GM12878 (cell line): Measurements from ENCODE around the gene SHANK1. TPM values are rescaled to one million over a fixed set of nuclear protein-coding genes. Genes with fewer than 3 reads are reported as not detected.

ENCODE experiments used
- ATAC-seq: fragments of 200-7000 bp; cut with Tn5 transposase; 3 replicates; pipeline ENCODE4 v1.9.1; 2020; ENCODE audit warnings: mild to moderate bottlenecking, moderate library complexity
- BruUV-seq: library from RNA; stranded (reverse); fragments of 400-500 nt; replicated peaks from 2 replicates; lab custom pipeline; 2021; lab: Mats Ljungman, UMichigan
- CTCF ChIA-PET: fragments of 300-600 bp; sonication (Branson Sonifier 250); formaldehyde crosslinking; extraction: SDS; loops from one replicate; lab custom pipeline; 2021; ENCODE audit warnings: inconsistent platforms; lab: Yijun Ruan, JAX
- POLR2A ChIA-PET: fragments of 350-600 bp; formaldehyde crosslinking; extraction: SDS; loops from one replicate; lab custom pipeline; 2021; ENCODE audit warnings: inconsistent platforms; lab: Charles Lee
- RAD21 ChIA-PET: fragments of 300-600 bp; sonication (Branson Sonifier 250); formaldehyde crosslinking; loops from one replicate; lab custom pipeline; 2023; ENCODE audit warnings: antibody characterized with exemption; ENCODE audit not compliant: unreplicated experiment; lab: Charles Lee
- SMC1A ChIA-PET: fragments of 300-600 bp; sonication (Branson Sonifier 250); formaldehyde crosslinking; loops from one replicate; lab custom pipeline; 2023; ENCODE audit not compliant: unreplicated experiment, uncharacterized antibody; lab: Charles Lee
- DNase-seq: peaks from one replicate; pipeline ENCODE4 v3.0.0-alpha.2; 2011; ENCODE audit warnings: low read depth, low spot score
- FAIRE-seq: peaks from 3 replicates; lab custom pipeline; 2011; peaks lifted over from hg19 to GRCh38; lab: Jason Lieb, UNC
- H2AFZ ChIP-seq: 2 replicates; pipeline ENCODE4 v1.6.0; 2011; ENCODE audit warnings: low read depth, low read length, control low read depth; ENCODE audit not compliant: control insufficient read depth
- H3K27ac ChIP-seq: 2 replicates; pipeline ENCODE4 v1.5.1; 2011; ENCODE audit warnings: control low read depth; ENCODE audit not compliant: control insufficient read depth, insufficient read depth
- H3K27me3 ChIP-seq, 2 experiments: replicated peaks in 1 of 2; 2 replicates each; pipeline versions ENCODE4 v1.6.0 to v1.6.1; 2011; ENCODE audit warnings: low read length in 1 of 2; ENCODE audit not compliant: control insufficient read depth in 2 of 2, insufficient read depth in 2 of 2
- H3K36me3 ChIP-seq, 2 experiments: 2 replicates each; pipeline ENCODE4 v1.5.1; 2011; ENCODE audit warnings: low read length in 1 of 2; ENCODE audit not compliant: control insufficient read depth in 2 of 2, insufficient read depth in 2 of 2
- H3K4me1 ChIP-seq: 2 replicates; pipeline ENCODE4 v1.6.1; 2011; ENCODE audit warnings: mild to moderate bottlenecking, low read length, moderate library complexity, mixed read lengths; ENCODE audit not compliant: control insufficient read depth, insufficient read depth
- H3K4me2 ChIP-seq: 2 replicates; pipeline ENCODE4 v1.6.0; 2011; ENCODE audit warnings: control low read depth; ENCODE audit not compliant: control insufficient read depth, insufficient read depth
- H3K4me3 ChIP-seq: fragments of 200-600 bp; sonication (generic); 2 replicates; pipeline ENCODE4 v1.5.1; 2016
- H3K79me2 ChIP-seq: 2 replicates; pipeline ENCODE4 v1.6.0; 2011; ENCODE audit warnings: low read length; ENCODE audit not compliant: control insufficient read depth, insufficient read depth
- H3K9ac ChIP-seq: 2 replicates; pipeline ENCODE4 v1.8.0; 2011; ENCODE audit warnings: low read length, control low read depth, mixed read lengths; ENCODE audit not compliant: control insufficient read depth, insufficient read depth
- H3K9me3 ChIP-seq: replicated peaks from 3 replicates; pipeline ENCODE4 v1.5.1; 2011; ENCODE audit warnings: mild to moderate bottlenecking, low read length; ENCODE audit not compliant: control insufficient read depth, insufficient read depth
- H4K20me1 ChIP-seq: 2 replicates; pipeline ENCODE4 v1.6.0; 2011; ENCODE audit not compliant: control insufficient read depth, insufficient read depth
- CEBPB ChIP-seq, 2 experiments: fragments of 150-350 bp in 1 of 2; IDR thresholded peaks; 2 replicates each; pipeline ENCODE4 v1.6.1; 2012 to 2014; ENCODE audit warnings: low read depth in 2 of 2, low read length in 2 of 2, borderline replicate concordance in 1 of 2, inconsistent platforms in 1 of 2
- NFIC ChIP-seq: IDR thresholded peaks from 2 replicates; pipeline ENCODE4 v1.6.1; 2012; ENCODE audit warnings: low read depth, mild to moderate bottlenecking, inconsistent platforms, low read length, moderate library complexity
- PAX8 ChIP-seq: fragments of 450-650 bp; IDR thresholded peaks from 2 replicates; pipeline ENCODE4 v1.6.1; 2017; ENCODE audit warnings: mild to moderate bottlenecking, moderate library complexity
- POU2F2 ChIP-seq: IDR thresholded peaks from 3 replicates; pipeline ENCODE4 v1.6.1; 2011; ENCODE audit warnings: low read depth, mild to moderate bottlenecking, low read length, borderline replicate concordance
- RUNX3 ChIP-seq: IDR thresholded peaks from 2 replicates; pipeline ENCODE4 v1.6.1; 2012; ENCODE audit warnings: low read length, inconsistent platforms
- STAT3 ChIP-seq: IDR thresholded peaks from 2 replicates; pipeline ENCODE4 v1.6.1; 2011; ENCODE audit warnings: low read depth, low read length, improper control_type of control experiment
- TCF3 ChIP-seq: IDR thresholded peaks from 2 replicates; pipeline ENCODE4 v1.6.1; 2012; ENCODE audit warnings: low read depth, mild to moderate bottlenecking, low read length, borderline replicate concordance; ENCODE audit not compliant: insufficient read depth
- ZSCAN29 ChIP-seq: fragments of 450-650 bp; IDR thresholded peaks from 2 replicates; pipeline ENCODE4 v1.6.1; 2017; ENCODE audit warnings: mild to moderate bottlenecking, moderate library complexity
- WGBS: methylation state at CpG from one replicate; pipeline ENCODE4 v1.1.6; 2016; ENCODE audit warnings: low lambda C conversion rate; ENCODE audit not compliant: insufficient replicate concordance, insufficient coverage; ENCODE audit errors: missing lambda C conversion rate; 5-methylcytosine and 5-hydroxymethylcytosine counted together
- in situ Hi-C: fragments of 300-500 bp; cut with MboI; formaldehyde crosslinking; loops from 9 replicates; pipeline ENCODE4 v1.14.3; 2018; ENCODE audit warnings: mixed read lengths
- intact Hi-C: fragments of 100-400 bp; cut with micrococcal nuclease; formaldehyde crosslinking; loops from one replicate; pipeline ENCODE4 v1.14.2; 2022; ENCODE audit not compliant: unreplicated experiment
- polyA plus RNA-seq, 11 experiments: library from polyadenylated mRNA; depleted of rRNA in 4 of 11; unstranded in 6 of 11; stranded (reverse) in 5 of 11; fragments of >200 nt; fragmentation: Nextera tagmentation in 4 of 11; fragmentation: Illumina TruSeq in 1 of 11; extraction: Ambion mirVana in 4 of 11; extraction: Trizol in 1 of 11; gene quantifications; 1 replicate in 1 of 11; 2 replicates in 10 of 11; pipeline versions ENCODE4 v1.2.1 to v1.2.3, GENCODE V29; 2011 to 2016; ENCODE audit warnings: inconsistent platforms in 2 of 11, missing spikeins in 2 of 11, low read depth in 1 of 11
- total RNA-seq, 4 experiments: library from RNA; depleted of rRNA in 3 of 4; stranded (reverse); fragments of >200 nt in 3 of 4; fragmentation: Illumina TruSeq in 1 of 4; extraction: Trizol in 1 of 4; gene quantifications; 2 replicates each; pipeline versions ENCODE4 v1.2.1 to v1.2.3, GENCODE V29; 2013 to 2021
- TF ChIP-seq, protein P1 (sequence below): IDR thresholded peaks from 2 replicates; pipeline ENCODE4 v1.6.1; 2012; ENCODE audit warnings: improper control_type of control experiment, low read depth, low read length; ENCODE audit not compliant: insufficient replicate concordance
- TF ChIP-seq, protein P2 (sequence below): IDR thresholded peaks from 2 replicates; pipeline ENCODE4 v1.6.1; 2011; ENCODE audit warnings: low read depth, low read length, improper control_type of control experiment, borderline replicate concordance
- TF ChIP-seq, protein P3 (sequence below): fragments of 450-650 bp; IDR thresholded peaks from 2 replicates; pipeline ENCODE4 v1.6.1; 2018; ENCODE audit warnings: borderline replicate concordance, mild to moderate bottlenecking; ENCODE audit not compliant: partially characterized antibody

Gene SHANK1
- total and polyA plus RNA-seq, 10 of the 15 experiments (the other 5 are each of a cell fraction or from before 2014, with no cell fraction given) = not detected

DNA sequence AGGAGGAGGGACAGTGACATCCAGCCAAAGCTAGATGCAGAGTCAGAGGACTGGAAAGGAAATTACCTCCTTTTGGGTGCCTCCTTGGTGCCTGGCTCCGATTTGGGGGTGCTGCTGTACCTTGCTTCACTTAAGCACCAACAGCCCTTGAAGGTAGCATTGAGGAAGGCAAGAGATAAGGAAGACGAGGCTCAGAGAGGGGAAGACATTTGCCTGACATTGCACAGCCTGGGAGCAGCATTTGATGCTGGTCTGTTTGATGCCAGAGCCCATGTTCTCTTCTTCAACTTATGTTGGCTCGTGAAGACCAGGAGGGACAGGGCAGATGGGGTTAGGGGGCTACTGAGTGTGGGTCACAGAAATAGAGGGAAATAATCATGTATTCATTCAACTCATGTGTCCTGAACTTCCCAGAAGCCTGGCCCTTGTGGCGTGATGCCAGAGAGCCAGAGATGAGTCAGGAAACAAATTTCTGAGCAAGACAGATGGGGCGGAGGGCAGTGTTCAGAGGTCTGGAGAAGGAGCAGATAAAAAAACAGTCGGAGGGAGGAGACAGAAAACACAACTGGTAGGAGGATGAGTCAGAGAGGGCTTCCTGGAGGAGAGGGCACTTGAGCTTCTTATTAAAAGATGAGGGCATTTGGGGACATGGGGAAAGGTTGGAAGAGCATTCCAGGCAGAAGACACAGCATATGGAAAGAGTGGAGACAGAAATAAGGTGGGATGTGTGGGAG is 73.4 kb downstream of the SHANK1 start:
- 8% methylated on average over 6 of the region's 6 CpGs for WGBS
- Histone ChIP-seq H3K9me3 (no peaks in the 10 kb centered on the region), H3K4me3 (no peak overlapping the region), H3K27ac (no peak overlapping the region), H3K36me3 (no peaks in the 10 kb centered on the region), H2AFZ (no peak overlapping the region), H3K27me3 (no peaks in the 10 kb centered on the region; a peak in 1 of 4 replicates), H3K79me2 (no peaks in the 10 kb centered on the region), H3K4me2 (no peak overlapping the region), H4K20me1 (no peaks in the 10 kb centered on the region), H3K9ac (no peak overlapping the region), H3K4me1 (no peaks in the 10 kb centered on the region)
- ChIA-PET RAD21 (no interaction called here), POLR2A (no interaction called here), SMC1A (no interaction called here), CTCF (interaction anchor here (0.6 to 2.2 kb wide), 2 partner anchors 109 to 510 kb away, joined by 3 to 7 read pairs; no protein-coding TSS in a partner anchor)
- FAIRE-seq = no peak
- ATAC-seq = no peak
- in situ Hi-C loops = no loop called here
- BruUV-seq = no TSS peak
- intact Hi-C loops = no loop called here
- DNase-seq = no peak
- no peak for TF ChIP-seq PAX8
- TF ChIP-seq, protein P1, sequence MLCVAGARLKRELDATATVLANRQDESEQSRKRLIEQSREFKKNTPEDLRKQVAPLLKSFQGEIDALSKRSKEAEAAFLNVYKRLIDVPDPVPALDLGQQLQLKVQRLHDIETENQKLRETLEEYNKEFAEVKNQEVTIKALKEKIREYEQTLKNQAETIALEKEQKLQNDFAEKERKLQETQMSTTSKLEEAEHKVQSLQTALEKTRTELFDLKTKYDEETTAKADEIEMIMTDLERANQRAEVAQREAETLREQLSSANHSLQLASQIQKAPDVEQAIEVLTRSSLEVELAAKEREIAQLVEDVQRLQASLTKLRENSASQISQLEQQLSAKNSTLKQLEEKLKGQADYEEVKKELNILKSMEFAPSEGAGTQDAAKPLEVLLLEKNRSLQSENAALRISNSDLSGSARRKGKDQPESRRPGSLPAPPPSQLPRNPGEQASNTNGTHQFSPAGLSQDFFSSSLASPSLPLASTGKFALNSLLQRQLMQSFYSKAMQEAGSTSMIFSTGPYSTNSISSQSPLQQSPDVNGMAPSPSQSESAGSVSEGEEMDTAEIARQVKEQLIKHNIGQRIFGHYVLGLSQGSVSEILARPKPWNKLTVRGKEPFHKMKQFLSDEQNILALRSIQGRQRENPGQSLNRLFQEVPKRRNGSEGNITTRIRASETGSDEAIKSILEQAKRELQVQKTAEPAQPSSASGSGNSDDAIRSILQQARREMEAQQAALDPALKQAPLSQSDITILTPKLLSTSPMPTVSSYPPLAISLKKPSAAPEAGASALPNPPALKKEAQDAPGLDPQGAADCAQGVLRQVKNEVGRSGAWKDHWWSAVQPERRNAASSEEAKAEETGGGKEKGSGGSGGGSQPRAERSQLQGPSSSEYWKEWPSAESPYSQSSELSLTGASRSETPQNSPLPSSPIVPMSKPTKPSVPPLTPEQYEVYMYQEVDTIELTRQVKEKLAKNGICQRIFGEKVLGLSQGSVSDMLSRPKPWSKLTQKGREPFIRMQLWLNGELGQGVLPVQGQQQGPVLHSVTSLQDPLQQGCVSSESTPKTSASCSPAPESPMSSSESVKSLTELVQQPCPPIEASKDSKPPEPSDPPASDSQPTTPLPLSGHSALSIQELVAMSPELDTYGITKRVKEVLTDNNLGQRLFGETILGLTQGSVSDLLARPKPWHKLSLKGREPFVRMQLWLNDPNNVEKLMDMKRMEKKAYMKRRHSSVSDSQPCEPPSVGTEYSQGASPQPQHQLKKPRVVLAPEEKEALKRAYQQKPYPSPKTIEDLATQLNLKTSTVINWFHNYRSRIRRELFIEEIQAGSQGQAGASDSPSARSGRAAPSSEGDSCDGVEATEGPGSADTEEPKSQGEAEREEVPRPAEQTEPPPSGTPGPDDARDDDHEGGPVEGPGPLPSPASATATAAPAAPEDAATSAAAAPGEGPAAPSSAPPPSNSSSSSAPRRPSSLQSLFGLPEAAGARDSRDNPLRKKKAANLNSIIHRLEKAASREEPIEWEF = no peak
- no peak for TF ChIP-seq ZSCAN29
- TF ChIP-seq STAT3 = no peak
- no peak for TF ChIP-seq RUNX3
- TF ChIP-seq, protein P2, sequence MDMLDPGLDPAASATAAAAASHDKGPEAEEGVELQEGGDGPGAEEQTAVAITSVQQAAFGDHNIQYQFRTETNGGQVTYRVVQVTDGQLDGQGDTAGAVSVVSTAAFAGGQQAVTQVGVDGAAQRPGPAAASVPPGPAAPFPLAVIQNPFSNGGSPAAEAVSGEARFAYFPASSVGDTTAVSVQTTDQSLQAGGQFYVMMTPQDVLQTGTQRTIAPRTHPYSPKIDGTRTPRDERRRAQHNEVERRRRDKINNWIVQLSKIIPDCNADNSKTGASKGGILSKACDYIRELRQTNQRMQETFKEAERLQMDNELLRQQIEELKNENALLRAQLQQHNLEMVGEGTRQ = no peak
- no peak for TF ChIP-seq NFIC
- TF ChIP-seq POU2F2 = no peak
- no peak for TF ChIP-seq CEBPB (IDR thresholded peaks at IDR 0.05; ENCODE audit: borderline replicate concordance in 1 of 2, low read depth in 2 of 2, low read length in 2 of 2)
- TF ChIP-seq TCF3 = no peak
- TF ChIP-seq, protein P3, sequence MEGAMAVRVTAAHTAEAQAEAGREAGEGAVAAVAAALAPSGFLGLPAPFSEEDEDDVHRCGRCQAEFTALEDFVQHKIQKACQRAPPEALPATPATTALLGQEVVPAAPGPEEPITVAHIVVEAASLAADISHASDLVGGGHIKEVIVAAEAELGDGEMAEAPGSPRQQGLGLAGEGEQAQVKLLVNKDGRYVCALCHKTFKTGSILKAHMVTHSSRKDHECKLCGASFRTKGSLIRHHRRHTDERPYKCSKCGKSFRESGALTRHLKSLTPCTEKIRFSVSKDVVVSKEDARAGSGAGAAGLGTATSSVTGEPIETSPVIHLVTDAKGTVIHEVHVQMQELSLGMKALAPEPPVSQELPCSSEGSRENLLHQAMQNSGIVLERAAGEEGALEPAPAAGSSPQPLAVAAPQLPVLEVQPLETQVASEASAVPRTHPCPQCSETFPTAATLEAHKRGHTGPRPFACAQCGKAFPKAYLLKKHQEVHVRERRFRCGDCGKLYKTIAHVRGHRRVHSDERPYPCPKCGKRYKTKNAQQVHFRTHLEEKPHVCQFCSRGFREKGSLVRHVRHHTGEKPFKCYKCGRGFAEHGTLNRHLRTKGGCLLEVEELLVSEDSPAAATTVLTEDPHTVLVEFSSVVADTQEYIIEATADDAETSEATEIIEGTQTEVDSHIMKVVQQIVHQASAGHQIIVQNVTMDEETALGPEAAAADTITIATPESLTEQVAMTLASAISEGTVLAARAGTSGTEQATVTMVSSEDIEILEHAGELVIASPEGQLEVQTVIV = no peak
